GM12878 (cell line): ENCODE results near the gene BRD2. TPM values are rescaled to one million over a fixed set of nuclear protein-coding genes. Genes with fewer than 3 reads are reported as not detected.

Experiments
- ATAC-seq: fragments of 200-7000 bp; cut with Tn5 transposase; 3 replicates; pipeline ENCODE4 v1.9.1; 2020; ENCODE audit warnings: mild to moderate bottlenecking, moderate library complexity
- BruUV-seq: library from RNA; stranded (reverse); fragments of 400-500 nt; replicated peaks from 2 replicates; lab custom pipeline; 2021; lab: Mats Ljungman, UMichigan
- CTCF ChIA-PET: fragments of 300-600 bp; sonication (Branson Sonifier 250); formaldehyde crosslinking; extraction: SDS; loops from one replicate; lab custom pipeline; 2021; ENCODE audit warnings: inconsistent platforms; lab: Yijun Ruan, JAX
- POLR2A ChIA-PET: fragments of 350-600 bp; formaldehyde crosslinking; extraction: SDS; loops from one replicate; lab custom pipeline; 2021; ENCODE audit warnings: inconsistent platforms; lab: Charles Lee
- RAD21 ChIA-PET: fragments of 300-600 bp; sonication (Branson Sonifier 250); formaldehyde crosslinking; loops from one replicate; lab custom pipeline; 2023; ENCODE audit warnings: antibody characterized with exemption; ENCODE audit not compliant: unreplicated experiment; lab: Charles Lee
- SMC1A ChIA-PET: fragments of 300-600 bp; sonication (Branson Sonifier 250); formaldehyde crosslinking; loops from one replicate; lab custom pipeline; 2023; ENCODE audit not compliant: unreplicated experiment, uncharacterized antibody; lab: Charles Lee
- DNase-seq: peaks from one replicate; pipeline ENCODE4 v3.0.0-alpha.2; 2011; ENCODE audit warnings: low read depth, low spot score
- FAIRE-seq: peaks from 3 replicates; lab custom pipeline; 2011; peaks lifted over from hg19 to GRCh38; lab: Jason Lieb, UNC
- H2AFZ ChIP-seq: 2 replicates; pipeline ENCODE4 v1.6.0; 2011; ENCODE audit warnings: low read depth, low read length, control low read depth; ENCODE audit not compliant: control insufficient read depth
- H3K27ac ChIP-seq: 2 replicates; pipeline ENCODE4 v1.5.1; 2011; ENCODE audit warnings: control low read depth; ENCODE audit not compliant: control insufficient read depth, insufficient read depth
- H3K27me3 ChIP-seq, 2 experiments: replicated peaks in 1 of 2; 2 replicates each; pipeline versions ENCODE4 v1.6.0 to v1.6.1; 2011; ENCODE audit warnings: low read length in 1 of 2; ENCODE audit not compliant: control insufficient read depth in 2 of 2, insufficient read depth in 2 of 2
- H3K36me3 ChIP-seq, 2 experiments: 2 replicates each; pipeline ENCODE4 v1.5.1; 2011; ENCODE audit warnings: low read length in 1 of 2; ENCODE audit not compliant: control insufficient read depth in 2 of 2, insufficient read depth in 2 of 2
- H3K4me1 ChIP-seq: 2 replicates; pipeline ENCODE4 v1.6.1; 2011; ENCODE audit warnings: mild to moderate bottlenecking, low read length, moderate library complexity, mixed read lengths; ENCODE audit not compliant: control insufficient read depth, insufficient read depth
- H3K4me2 ChIP-seq: 2 replicates; pipeline ENCODE4 v1.6.0; 2011; ENCODE audit warnings: control low read depth; ENCODE audit not compliant: control insufficient read depth, insufficient read depth
- H3K4me3 ChIP-seq: fragments of 200-600 bp; sonication (generic); 2 replicates; pipeline ENCODE4 v1.5.1; 2016
- H3K79me2 ChIP-seq: 2 replicates; pipeline ENCODE4 v1.6.0; 2011; ENCODE audit warnings: low read length; ENCODE audit not compliant: control insufficient read depth, insufficient read depth
- H3K9ac ChIP-seq: 2 replicates; pipeline ENCODE4 v1.8.0; 2011; ENCODE audit warnings: low read length, control low read depth, mixed read lengths; ENCODE audit not compliant: control insufficient read depth, insufficient read depth
- H3K9me3 ChIP-seq: replicated peaks from 3 replicates; pipeline ENCODE4 v1.5.1; 2011; ENCODE audit warnings: mild to moderate bottlenecking, low read length; ENCODE audit not compliant: control insufficient read depth, insufficient read depth
- H4K20me1 ChIP-seq: 2 replicates; pipeline ENCODE4 v1.6.0; 2011; ENCODE audit not compliant: control insufficient read depth, insufficient read depth
- BCL11A ChIP-seq: IDR thresholded peaks from 2 replicates; pipeline ENCODE4 v1.6.1; 2011; ENCODE audit warnings: low read depth, low read length
- BHLHE40 ChIP-seq, 2 experiments: fragments of 450-650 bp in 1 of 2; IDR thresholded peaks; 2 replicates each; pipeline ENCODE4 v1.6.1; 2011 to 2017; ENCODE audit warnings: low read depth in 2 of 2, borderline replicate concordance in 1 of 2, improper control_type of control experiment in 1 of 2, low read length in 1 of 2, mild to moderate bottlenecking in 1 of 2
- HCFC1 ChIP-seq: fragments of 150-350 bp; IDR thresholded peaks from 2 replicates; pipeline ENCODE4 v1.6.1; 2014; ENCODE audit warnings: low read length
- KAT2A ChIP-seq: conservative IDR thresholded peaks from 2 replicates; pipeline ENCODE4 v1.6.1; 2011; ENCODE audit warnings: low read depth, low read length; ENCODE audit not compliant: control insufficient read depth
- MTA2 ChIP-seq: fragments of 450-650 bp; IDR thresholded peaks from 2 replicates; pipeline ENCODE4 v1.6.1; 2016; ENCODE audit warnings: low read depth, mild to moderate bottlenecking, moderate library complexity
- MYB ChIP-seq: fragments of 150-350 bp; IDR thresholded peaks from 2 replicates; pipeline ENCODE4 v1.6.1; 2014; ENCODE audit warnings: mild to moderate bottlenecking, low read depth, low read length, borderline replicate concordance
- PML ChIP-seq: IDR thresholded peaks from 2 replicates; pipeline ENCODE4 v1.6.1; 2012; ENCODE audit warnings: low read length, inconsistent platforms
- RAD21 ChIP-seq: IDR thresholded peaks from 2 replicates; pipeline ENCODE4 v1.6.1; 2011; ENCODE audit warnings: mild to moderate bottlenecking, low read depth, low read length, moderate library complexity; ENCODE audit not compliant: insufficient read depth
- RELA ChIP-seq: fragments of 450-650 bp; IDR thresholded peaks from 2 replicates; pipeline ENCODE4 v1.8.0; 2014; ENCODE audit warnings: borderline replicate concordance; ENCODE audit not compliant: partially characterized antibody
- SREBF2 ChIP-seq: IDR thresholded peaks from 2 replicates; pipeline ENCODE4 v1.6.1; 2012; ENCODE audit warnings: mild to moderate bottlenecking, low read length
- YBX1 ChIP-seq: fragments of 450-650 bp; IDR thresholded peaks from 2 replicates; pipeline ENCODE4 v1.6.1; 2016; ENCODE audit warnings: antibody characterized with exemption
- ZNF24 ChIP-seq: fragments of 450-650 bp; IDR thresholded peaks from 2 replicates; pipeline ENCODE4 v1.6.1; 2017; ENCODE audit warnings: antibody characterized with exemption, mild to moderate bottlenecking
- WGBS: methylation state at CpG from one replicate; pipeline ENCODE4 v1.1.6; 2016; ENCODE audit warnings: low lambda C conversion rate; ENCODE audit not compliant: insufficient replicate concordance, insufficient coverage; ENCODE audit errors: missing lambda C conversion rate; 5-methylcytosine and 5-hydroxymethylcytosine counted together
- in situ Hi-C: fragments of 300-500 bp; cut with MboI; formaldehyde crosslinking; loops from 9 replicates; pipeline ENCODE4 v1.14.3; 2018; ENCODE audit warnings: mixed read lengths
- intact Hi-C: fragments of 100-400 bp; cut with micrococcal nuclease; formaldehyde crosslinking; loops from one replicate; pipeline ENCODE4 v1.14.2; 2022; ENCODE audit not compliant: unreplicated experiment
- polyA plus RNA-seq, 11 experiments: library from polyadenylated mRNA; depleted of rRNA in 4 of 11; unstranded in 6 of 11; stranded (reverse) in 5 of 11; fragments of >200 nt; fragmentation: Nextera tagmentation in 4 of 11; fragmentation: Illumina TruSeq in 1 of 11; extraction: Ambion mirVana in 4 of 11; extraction: Trizol in 1 of 11; gene quantifications; 1 replicate in 1 of 11; 2 replicates in 10 of 11; pipeline versions ENCODE4 v1.2.1 to v1.2.3, GENCODE V29; 2011 to 2016; ENCODE audit warnings: inconsistent platforms in 2 of 11, missing spikeins in 2 of 11, low read depth in 1 of 11
- total RNA-seq, 4 experiments: library from RNA; depleted of rRNA in 3 of 4; stranded (reverse); fragments of >200 nt in 3 of 4; fragmentation: Illumina TruSeq in 1 of 4; extraction: Trizol in 1 of 4; gene quantifications; 2 replicates each; pipeline versions ENCODE4 v1.2.1 to v1.2.3, GENCODE V29; 2013 to 2021
- TF ChIP-seq, protein P1 (sequence below): IDR thresholded peaks from 2 replicates; pipeline ENCODE4 v1.6.1; 2011; ENCODE audit warnings: low read depth, mild to moderate bottlenecking, low read length, moderate library complexity, borderline replicate concordance; ENCODE audit errors: extremely low read depth
- TF ChIP-seq, protein P2 (sequence below): IDR thresholded peaks from 2 replicates; pipeline ENCODE4 v1.6.1; 2012; ENCODE audit warnings: low read depth, low read length, improper control_type of control experiment

BRD2 gene
- total and polyA plus RNA-seq, 10 of the 15 experiments (the other 5 are each of a cell fraction or from before 2014, with no cell fraction given) = 32.2 to 239 (median 139) TPM

DNA sequence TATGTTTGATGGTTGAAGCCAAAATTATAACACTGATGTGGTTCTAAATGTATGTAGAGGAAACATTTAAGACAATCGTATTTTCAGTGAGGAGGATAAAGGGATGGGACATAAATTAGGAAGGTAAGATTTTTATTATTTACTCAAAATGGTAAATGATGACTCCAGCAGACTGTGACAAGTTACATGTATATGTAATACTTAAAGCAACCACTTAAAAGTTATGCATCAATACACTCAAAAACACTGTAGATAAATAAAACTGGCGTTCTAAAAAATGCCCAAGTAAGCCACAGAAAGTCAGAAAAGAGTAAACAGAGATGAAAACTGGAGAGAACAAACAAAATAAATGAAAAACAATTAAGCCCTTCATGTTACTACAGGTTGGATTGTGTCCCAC lies 46.3 kb upstream of the BRD2 start:
- peak; percentile 81 for FAIRE-seq

More for the DNA sequence above, 46.3 kb upstream of the BRD2 start:
- DNase-seq = no peak
- H3K27me3 ChIP-seq = no peaks in the 10 kb centered on the region
- 13% methylated on average over 2 of the region's 2 CpGs for WGBS
- H3K27ac ChIP-seq = no peak overlapping the region
- H3K79me2 ChIP-seq = no peaks in the 10 kb centered on the region
- H3K9ac ChIP-seq = no peak overlapping the region
- H3K9me3 ChIP-seq = no peaks in the 10 kb centered on the region
- ATAC-seq = peak; percentile 62
- H4K20me1 ChIP-seq = no peaks in the 10 kb centered on the region
- ChIA-PET RAD21 (no interaction called here), SMC1A (interaction anchor here (0.9 to 2.0 kb wide), 5 partner anchors 8 to 60 kb away, joined by 3 to 11 read pairs (median 4); no protein-coding TSS in a partner anchor), CTCF (interaction anchor here (0.9 to 6.7 kb wide), 4 partner anchors 11 to 37 kb away, joined by 3 to 51 read pairs (median 6); partner anchors contain the start of gene HLA-DMA), POLR2A (interaction anchor here (0.6 to 1.2 kb wide), 2 partner anchors 10 to 83 kb away, joined by 3 to 4 read pairs; no protein-coding TSS in a partner anchor)
- H3K4me1 ChIP-seq = peaks cover 14% of the 10 kb centered on the region
- H3K4me3 ChIP-seq = no peak overlapping the region
- no peaks in the 10 kb centered on the region for H3K36me3 ChIP-seq
- H2AFZ ChIP-seq = peak overlapping the region; percentile 1; the same call in 1 of the 2 replicates
- H3K4me2 ChIP-seq = no peak overlapping the region
- no peak for TF ChIP-seq SREBF2
- TF ChIP-seq MYB = no peak
- TF ChIP-seq RELA = no peak
- no peak for TF ChIP-seq YBX1
- TF ChIP-seq PML = no peak
- no peak for TF ChIP-seq HCFC1
- TF ChIP-seq MTA2 = no peak
- TF ChIP-seq ZNF24 = no peak
- no peak for TF ChIP-seq BCL11A
- TF ChIP-seq RAD21 = no peak
- TF ChIP-seq, protein P1, sequence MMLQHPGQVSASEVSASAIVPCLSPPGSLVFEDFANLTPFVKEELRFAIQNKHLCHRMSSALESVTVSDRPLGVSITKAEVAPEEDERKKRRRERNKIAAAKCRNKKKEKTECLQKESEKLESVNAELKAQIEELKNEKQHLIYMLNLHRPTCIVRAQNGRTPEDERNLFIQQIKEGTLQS = no peak
- no peak for TF ChIP-seq KAT2A
- no peak for TF ChIP-seq BHLHE40 (IDR thresholded peaks at IDR 0.05; ENCODE audit: borderline replicate concordance in 1 of 2, low read depth in 2 of 2, low read length in 1 of 2)
- TF ChIP-seq, protein P2, sequence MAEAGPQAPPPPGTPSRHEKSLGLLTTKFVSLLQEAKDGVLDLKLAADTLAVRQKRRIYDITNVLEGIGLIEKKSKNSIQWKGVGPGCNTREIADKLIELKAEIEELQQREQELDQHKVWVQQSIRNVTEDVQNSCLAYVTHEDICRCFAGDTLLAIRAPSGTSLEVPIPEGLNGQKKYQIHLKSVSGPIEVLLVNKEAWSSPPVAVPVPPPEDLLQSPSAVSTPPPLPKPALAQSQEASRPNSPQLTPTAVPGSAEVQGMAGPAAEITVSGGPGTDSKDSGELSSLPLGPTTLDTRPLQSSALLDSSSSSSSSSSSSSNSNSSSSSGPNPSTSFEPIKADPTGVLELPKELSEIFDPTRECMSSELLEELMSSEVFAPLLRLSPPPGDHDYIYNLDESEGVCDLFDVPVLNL = no peak
- intact Hi-C loops = no loop called here
- BruUV-seq = no TSS peak
- in situ Hi-C loops = no loop called here
